ENCODE results near the gene ASF1A. TPM values are rescaled to one million over a fixed set of nuclear protein-coding genes. Genes with fewer than 3 reads are reported as not detected.

Gene ASF1A
- total and polyA plus RNA-seq, 10 of the 15 experiments (the other 5 are each of a cell fraction or from before 2014, with no cell fraction given): 23.7 to 103 (median 31.5) TPM

GRCh38 chr6:118940770-118941169 is 46.8 kb downstream of the ASF1A start:
- Histone ChIP-seq H3K36me3 (ENCODE audit: control insufficient read depth in 2 of 2, insufficient read depth in 2 of 2, low read length in 1 of 2) (no peaks in the 10 kb centered on the region), H3K9me3 (replicated peaks; ENCODE audit: control insufficient read depth, insufficient read depth, low read length) (peaks cover 2% of the 10 kb centered on the region; the same call in 2 of the 3 replicates), H3K27me3 (replicated peaks in 1 of 2; ENCODE audit: control insufficient read depth in 2 of 2, insufficient read depth in 2 of 2, low read length in 1 of 2) (no peaks in the 10 kb centered on the region), H3K27ac (ENCODE audit: control insufficient read depth, insufficient read depth) (no peak overlapping the region), H3K4me2 (ENCODE audit: control insufficient read depth, insufficient read depth) (no peak overlapping the region), H3K4me1 (ENCODE audit: control insufficient read depth, insufficient read depth, low read length) (no peaks in the 10 kb centered on the region), H4K20me1 (ENCODE audit: control insufficient read depth, insufficient read depth) (no peaks in the 10 kb centered on the region), H3K4me3 (no peak overlapping the region), H2AFZ (ENCODE audit: control insufficient read depth, low read depth, low read length) (no peak overlapping the region), H3K9ac (ENCODE audit: control insufficient read depth, insufficient read depth, low read length) (no peak overlapping the region), H3K79me2 (ENCODE audit: control insufficient read depth, insufficient read depth, low read length) (no peaks in the 10 kb centered on the region; the same call in 1 of the 2 replicates)
- CTCF ChIA-PET: no interaction called here
- POLR2A ChIA-PET: no interaction called here
- no peak for DNase-seq (ENCODE audit: low read depth, low spot score)
- BruUV-seq (replicated peaks): no TSS peak
- RAD21 ChIA-PET (ENCODE audit: unreplicated experiment): no interaction called here
- FAIRE-seq: no peak
- SMC1A ChIA-PET (ENCODE audit: uncharacterized antibody, unreplicated experiment): interaction anchor here (1.3 to 1.8 kb wide), 2 partner anchors 12 to 172 kb away, joined by 3 to 4 read pairs; no protein-coding TSS in a partner anchor
- intact Hi-C loops (cut with micrococcal nuclease; ENCODE audit: unreplicated experiment): no loop called here
- WGBS (ENCODE audit: insufficient coverage, insufficient replicate concordance, low lambda C conversion rate, missing lambda C conversion rate): 51% methylated on average over 2 of the region's 2 CpGs
- TF ChIP-seq EGR1 (IDR thresholded peaks at IDR 0.05; ENCODE audit: borderline replicate concordance in 1 of 2, low read depth in 2 of 2, low read length in 2 of 2) (no peak), FOXK2 (IDR thresholded peaks at IDR 0.05) (no peak), NFXL1 (IDR thresholded peaks at IDR 0.05; ENCODE audit: borderline replicate concordance) (no peak), ZNF207 (IDR thresholded peaks at IDR 0.05; ENCODE audit: borderline replicate concordance) (no peak), MXI1 (IDR thresholded peaks at IDR 0.05; ENCODE audit: low read depth, low read length) (no peak), MEF2B (IDR thresholded peaks at IDR 0.05; ENCODE audit: partially characterized antibody, poor library complexity, severe bottlenecking) (no peak), PAX5 (IDR thresholded peaks at IDR 0.05; ENCODE audit: borderline replicate concordance, low read depth, low read length) (no peak), PAX8 (IDR thresholded peaks at IDR 0.05) (no peak), TCF12 (IDR thresholded peaks at IDR 0.05; ENCODE audit: low read depth, low read length) (no peak), SIX5 (IDR thresholded peaks at IDR 0.05; ENCODE audit: low read depth, low read length, severe bottlenecking) (no peak), DPF2 (IDR thresholded peaks at IDR 0.05) (no peak), POLR2A (IDR thresholded peaks at IDR 0.05; ENCODE audit: low read depth, low read length) (no peak), CHD1 (IDR thresholded peaks at IDR 0.05; ENCODE audit: low read depth, low read length) (no peak), EZH2 (IDR thresholded peaks at IDR 0.05; ENCODE audit: borderline replicate concordance, control insufficient read depth, low read depth, low read length) (no peak), EED (IDR thresholded peaks at IDR 0.05; ENCODE audit: low read depth) (no peak)
- TF ChIP-seq, protein P1, sequence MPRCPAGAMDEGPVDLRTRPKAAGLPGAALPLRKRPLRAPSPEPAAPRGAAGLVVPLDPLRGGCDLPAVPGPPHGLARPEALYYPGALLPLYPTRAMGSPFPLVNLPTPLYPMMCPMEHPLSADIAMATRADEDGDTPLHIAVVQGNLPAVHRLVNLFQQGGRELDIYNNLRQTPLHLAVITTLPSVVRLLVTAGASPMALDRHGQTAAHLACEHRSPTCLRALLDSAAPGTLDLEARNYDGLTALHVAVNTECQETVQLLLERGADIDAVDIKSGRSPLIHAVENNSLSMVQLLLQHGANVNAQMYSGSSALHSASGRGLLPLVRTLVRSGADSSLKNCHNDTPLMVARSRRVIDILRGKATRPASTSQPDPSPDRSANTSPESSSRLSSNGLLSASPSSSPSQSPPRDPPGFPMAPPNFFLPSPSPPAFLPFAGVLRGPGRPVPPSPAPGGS (IDR thresholded peaks at IDR 0.05; ENCODE audit: borderline replicate concordance, insufficient read depth, low read depth, low read length, poor library complexity, severe bottlenecking): no peak
- TF ChIP-seq, protein P2, sequence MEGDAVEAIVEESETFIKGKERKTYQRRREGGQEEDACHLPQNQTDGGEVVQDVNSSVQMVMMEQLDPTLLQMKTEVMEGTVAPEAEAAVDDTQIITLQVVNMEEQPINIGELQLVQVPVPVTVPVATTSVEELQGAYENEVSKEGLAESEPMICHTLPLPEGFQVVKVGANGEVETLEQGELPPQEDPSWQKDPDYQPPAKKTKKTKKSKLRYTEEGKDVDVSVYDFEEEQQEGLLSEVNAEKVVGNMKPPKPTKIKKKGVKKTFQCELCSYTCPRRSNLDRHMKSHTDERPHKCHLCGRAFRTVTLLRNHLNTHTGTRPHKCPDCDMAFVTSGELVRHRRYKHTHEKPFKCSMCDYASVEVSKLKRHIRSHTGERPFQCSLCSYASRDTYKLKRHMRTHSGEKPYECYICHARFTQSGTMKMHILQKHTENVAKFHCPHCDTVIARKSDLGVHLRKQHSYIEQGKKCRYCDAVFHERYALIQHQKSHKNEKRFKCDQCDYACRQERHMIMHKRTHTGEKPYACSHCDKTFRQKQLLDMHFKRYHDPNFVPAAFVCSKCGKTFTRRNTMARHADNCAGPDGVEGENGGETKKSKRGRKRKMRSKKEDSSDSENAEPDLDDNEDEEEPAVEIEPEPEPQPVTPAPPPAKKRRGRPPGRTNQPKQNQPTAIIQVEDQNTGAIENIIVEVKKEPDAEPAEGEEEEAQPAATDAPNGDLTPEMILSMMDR (IDR thresholded peaks at IDR 0.05 in 2 of 3, conservative IDR thresholded peaks at IDR 0.05 in 1 of 3; ENCODE audit: control insufficient read depth in 2 of 3, extremely low read depth in 1 of 3, insufficient read depth in 1 of 3, low read depth in 3 of 3, low read length in 3 of 3): no peak
- TF ChIP-seq, protein P3, sequence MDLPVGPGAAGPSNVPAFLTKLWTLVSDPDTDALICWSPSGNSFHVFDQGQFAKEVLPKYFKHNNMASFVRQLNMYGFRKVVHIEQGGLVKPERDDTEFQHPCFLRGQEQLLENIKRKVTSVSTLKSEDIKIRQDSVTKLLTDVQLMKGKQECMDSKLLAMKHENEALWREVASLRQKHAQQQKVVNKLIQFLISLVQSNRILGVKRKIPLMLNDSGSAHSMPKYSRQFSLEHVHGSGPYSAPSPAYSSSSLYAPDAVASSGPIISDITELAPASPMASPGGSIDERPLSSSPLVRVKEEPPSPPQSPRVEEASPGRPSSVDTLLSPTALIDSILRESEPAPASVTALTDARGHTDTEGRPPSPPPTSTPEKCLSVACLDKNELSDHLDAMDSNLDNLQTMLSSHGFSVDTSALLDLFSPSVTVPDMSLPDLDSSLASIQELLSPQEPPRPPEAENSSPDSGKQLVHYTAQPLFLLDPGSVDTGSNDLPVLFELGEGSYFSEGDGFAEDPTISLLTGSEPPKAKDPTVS (IDR thresholded peaks at IDR 0.05; ENCODE audit: low read depth, low read length): no peak
- TF ChIP-seq, protein P4, sequence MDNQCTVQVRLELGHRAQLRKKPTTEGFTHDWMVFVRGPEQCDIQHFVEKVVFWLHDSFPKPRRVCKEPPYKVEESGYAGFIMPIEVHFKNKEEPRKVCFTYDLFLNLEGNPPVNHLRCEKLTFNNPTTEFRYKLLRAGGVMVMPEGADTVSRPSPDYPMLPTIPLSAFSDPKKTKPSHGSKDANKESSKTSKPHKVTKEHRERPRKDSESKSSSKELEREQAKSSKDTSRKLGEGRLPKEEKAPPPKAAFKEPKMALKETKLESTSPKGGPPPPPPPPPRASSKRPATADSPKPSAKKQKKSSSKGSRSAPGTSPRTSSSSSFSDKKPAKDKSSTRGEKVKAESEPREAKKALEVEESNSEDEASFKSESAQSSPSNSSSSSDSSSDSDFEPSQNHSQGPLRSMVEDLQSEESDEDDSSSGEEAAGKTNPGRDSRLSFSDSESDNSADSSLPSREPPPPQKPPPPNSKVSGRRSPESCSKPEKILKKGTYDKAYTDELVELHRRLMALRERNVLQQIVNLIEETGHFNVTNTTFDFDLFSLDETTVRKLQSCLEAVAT (IDR thresholded peaks at IDR 0.05): no peak
- ATAC-seq: no peak
- in situ Hi-C loops (cut with MboI): no loop called here

Measured in GM12878 (cell line).